Stimulated activated CD4-positive, alpha-beta T cell treated with anti-CD3 and anti-CD28 coated beads, Interleukin-2, amount 100 ng/mL, for 48 hours (primary cell): ENCODE data around the gene CD99L2.
"Not testable (repeated sequence)": the region's sequence is repeated elsewhere in the genome, so short reads cannot be mapped to it uniquely, and the experiment has no call there.

Experiments used
- DNase-seq, 2 donors: peaks; one replicate each; pipeline ENCODE4 v3.0.0-alpha.2; 2020

Gene CD99L2

GRCh38 chrX:150849996-150850720 is 48.3 kb downstream of the CD99L2 start:
- no peak for DNase-seq

GRCh38 chrX:150849486-150849885 is 49.0 kb downstream of the CD99L2 start:
- DNase-seq, result no peak

- DNase-seq, result no peak
These were observed 49.5 kb downstream of the CD99L2 start for GRCh38 chrX:150848914-150849365.

- no peak for DNase-seq
These were observed 51.4 kb downstream of the CD99L2 start for GRCh38 chrX:150847088-150847487.

GRCh38 chrX:150846130-150846529 is 52.3 kb downstream of the CD99L2 start:
- no peak for DNase-seq

- DNase-seq, result no peak
These were observed 53.4 kb downstream of the CD99L2 start for GRCh38 chrX:150845091-150845490.

- DNase-seq, result no peak
These were observed 54.5 kb downstream of the CD99L2 start for GRCh38 chrX:150844016-150844415.

- DNase-seq, result no peak
These were observed 56.2 kb downstream of the CD99L2 start for GRCh38 chrX:150842198-150842685.

GRCh38 chrX:150841456-150842197 is 56.8 kb downstream of the CD99L2 start:
- DNase-seq, result no peak

GRCh38 chrX:150837845-150838244 is 60.6 kb downstream of the CD99L2 start:
- DNase-seq, result no peak

- no peak for DNase-seq
These were observed 63.8 kb downstream of the CD99L2 start for GRCh38 chrX:150834695-150835094.

- no peak for DNase-seq
These were observed 64.9 kb downstream of the CD99L2 start for GRCh38 chrX:150833454-150834056.

GRCh38 chrX:150831863-150832262 is 66.6 kb downstream of the CD99L2 start:
- DNase-seq, result no peak

- no peak for DNase-seq
These were observed 69.7 kb downstream of the CD99L2 start for GRCh38 chrX:150828785-150829184.

- not testable (repeated sequence) for DNase-seq
These were observed 74.1 kb downstream of the CD99L2 start for GRCh38 chrX:150824352-150824751.

GRCh38 chrX:150823826-150824225 is 74.6 kb downstream of the CD99L2 start:
- DNase-seq, result not testable (repeated sequence)

GRCh38 chrX:150821971-150822370 is 76.5 kb downstream of the CD99L2 start:
- no peak for DNase-seq

GRCh38 chrX:150813922-150814321 is 84.5 kb downstream of the CD99L2 start:
- no peak for DNase-seq

- DNase-seq, result no peak
These were observed 91.6 kb downstream of the CD99L2 start for GRCh38 chrX:150806827-150807226.

- DNase-seq, result no peak
These were observed 92.7 kb downstream of the CD99L2 start for GRCh38 chrX:150805736-150806135.

- no peak for DNase-seq
These were observed 105.4 kb downstream of the CD99L2 start for GRCh38 chrX:150792949-150793527.

GRCh38 chrX:150790021-150790420 is 108.4 kb downstream of the CD99L2 start:
- DNase-seq, result no peak

- no peak for DNase-seq
These were observed 116.8 kb downstream of the CD99L2 start for GRCh38 chrX:150781677-150782076.
